ENCODE results near the gene DIS3L2. TPM values are rescaled to one million over a fixed set of nuclear protein-coding genes. Genes with fewer than 3 reads are reported as not detected.

DIS3L2 gene
- total RNA-seq, 4 donors from 2014 or later, result 13.3 to 31.0 (median 23.6) TPM

DNA sequence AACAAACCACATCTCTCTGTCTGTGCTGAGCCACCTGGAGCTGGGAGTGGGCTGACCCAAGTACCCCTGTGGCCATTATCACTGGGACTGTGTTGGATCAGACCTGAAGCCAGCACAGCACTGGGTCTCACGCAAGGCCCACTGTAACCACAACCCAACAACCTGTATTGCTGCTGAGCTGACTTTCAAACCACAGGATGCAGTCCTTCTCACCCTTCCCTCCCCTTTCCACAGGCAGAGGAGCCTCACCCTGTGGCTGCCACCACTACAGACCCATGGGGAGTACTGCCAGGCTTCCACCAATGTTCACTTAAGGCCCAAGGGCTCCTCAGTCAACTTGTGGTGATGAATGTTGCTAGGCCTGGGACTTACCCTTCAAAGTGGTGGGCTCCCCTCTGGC, 135.7 kb downstream of the DIS3L2 start:
- Histone ChIP-seq H3K4me3 (no peak overlapping the region), H3K36me3 (peaks cover 0 to 26% of the 10 kb centered on the region in 2 donors), H3K9me3 (peaks cover 0 to 37% (median 0%) of the 10 kb centered on the region in 3 donors), H3K4me1 (no peaks in the 10 kb centered on the region), H3K27ac (no peak overlapping the region), H3K27me3 (no peaks in the 10 kb centered on the region)
- ATAC-seq, result no peak
- TF ChIP-seq, protein P1, sequence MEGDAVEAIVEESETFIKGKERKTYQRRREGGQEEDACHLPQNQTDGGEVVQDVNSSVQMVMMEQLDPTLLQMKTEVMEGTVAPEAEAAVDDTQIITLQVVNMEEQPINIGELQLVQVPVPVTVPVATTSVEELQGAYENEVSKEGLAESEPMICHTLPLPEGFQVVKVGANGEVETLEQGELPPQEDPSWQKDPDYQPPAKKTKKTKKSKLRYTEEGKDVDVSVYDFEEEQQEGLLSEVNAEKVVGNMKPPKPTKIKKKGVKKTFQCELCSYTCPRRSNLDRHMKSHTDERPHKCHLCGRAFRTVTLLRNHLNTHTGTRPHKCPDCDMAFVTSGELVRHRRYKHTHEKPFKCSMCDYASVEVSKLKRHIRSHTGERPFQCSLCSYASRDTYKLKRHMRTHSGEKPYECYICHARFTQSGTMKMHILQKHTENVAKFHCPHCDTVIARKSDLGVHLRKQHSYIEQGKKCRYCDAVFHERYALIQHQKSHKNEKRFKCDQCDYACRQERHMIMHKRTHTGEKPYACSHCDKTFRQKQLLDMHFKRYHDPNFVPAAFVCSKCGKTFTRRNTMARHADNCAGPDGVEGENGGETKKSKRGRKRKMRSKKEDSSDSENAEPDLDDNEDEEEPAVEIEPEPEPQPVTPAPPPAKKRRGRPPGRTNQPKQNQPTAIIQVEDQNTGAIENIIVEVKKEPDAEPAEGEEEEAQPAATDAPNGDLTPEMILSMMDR (IDR thresholded peaks at IDR 0.05), result no peak
- TF ChIP-seq EP300 (IDR thresholded peaks at IDR 0.05), result no peak
- TF ChIP-seq POLR2A (IDR thresholded peaks at IDR 0.05), result no peak
- no peak for TF ChIP-seq POLR2AphosphoS5 (IDR thresholded peaks at IDR 0.05)
- 80 to 100% methylated on average over 1 of the region's 1 CpG for WGBS, 2 donors (ENCODE audit: low coverage in 1 of 2)

DNA sequence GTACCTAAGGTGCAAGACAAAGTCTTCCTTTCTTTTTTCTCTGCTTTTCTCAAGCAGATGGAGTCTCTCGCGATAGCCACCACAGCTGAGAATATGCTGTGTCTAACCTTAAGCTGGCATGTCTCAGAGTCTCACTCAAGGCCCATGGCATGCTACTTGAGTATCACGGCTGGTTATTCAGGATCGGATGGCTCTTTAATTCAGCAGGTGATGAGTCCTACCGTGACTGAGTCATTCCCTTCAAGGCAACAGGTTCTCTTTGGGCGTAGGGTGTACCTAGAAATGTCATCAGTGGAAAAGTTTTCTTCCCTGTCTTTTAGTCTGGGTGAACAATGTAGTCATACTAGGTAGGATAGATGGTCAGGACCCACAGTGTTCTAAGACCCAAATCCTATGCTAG, 136.2 kb downstream of the DIS3L2 start:
- Histone ChIP-seq H3K36me3 (peaks cover 0 to 26% of the 10 kb centered on the region in 2 donors), H3K4me1 (no peaks in the 10 kb centered on the region), H3K9me3 (peaks cover 0 to 37% (median 0%) of the 10 kb centered on the region in 3 donors), H3K27me3 (no peaks in the 10 kb centered on the region), H3K27ac (no peak overlapping the region), H3K4me3 (no peak overlapping the region)
- ATAC-seq, result no peak
- 83 to 97% methylated on average over 2 to 5 of the region's 6 CpGs for WGBS, 2 donors (ENCODE audit: low coverage in 1 of 2)
- TF ChIP-seq, protein P1 (IDR thresholded peaks at IDR 0.05), result no peak
- TF ChIP-seq POLR2AphosphoS5 (IDR thresholded peaks at IDR 0.05), result no peak

DNA sequence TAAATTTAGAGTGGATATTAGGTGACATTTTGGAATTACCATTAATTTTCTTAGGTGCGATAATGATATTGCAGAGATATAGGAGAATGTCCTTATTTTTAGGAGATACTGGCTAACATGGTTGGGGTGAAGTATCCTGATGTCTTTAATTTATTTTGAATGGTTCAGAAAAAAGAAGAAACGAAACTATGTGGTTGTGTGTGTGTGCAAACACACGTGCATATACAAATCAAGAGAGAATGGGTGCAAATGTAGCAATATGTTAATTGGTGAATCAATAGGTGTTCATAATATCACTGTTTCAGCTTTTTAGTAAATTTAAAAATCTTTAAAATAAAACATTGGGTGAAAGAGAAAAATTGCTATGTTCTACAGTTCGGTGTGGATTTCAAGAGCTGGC, 140.9 kb downstream of the DIS3L2 start:
- Histone ChIP-seq H3K36me3 (peaks cover 0 to 5% of the 10 kb centered on the region in 2 donors), H3K4me1 (no peaks in the 10 kb centered on the region), H3K4me3 (no peak overlapping the region), H3K27me3 (no peaks in the 10 kb centered on the region), H3K9me3 (peaks cover 0 to 4% (median 0%) of the 10 kb centered on the region in 3 donors), H3K27ac (no peak overlapping the region)
- ATAC-seq, result no peak
- 80 to 95% methylated on average over 4 of the region's 4 CpGs for WGBS, 2 donors (ENCODE audit: low coverage in 1 of 2)
- TF ChIP-seq EP300 (IDR thresholded peaks at IDR 0.05), result no peak
- TF ChIP-seq POLR2AphosphoS5 (IDR thresholded peaks at IDR 0.05), result no peak

- H3K9me3 ChIP-seq, result no peaks in the 10 kb centered on the region
- H3K27me3 ChIP-seq, result no peaks in the 10 kb centered on the region
- no peaks in the 10 kb centered on the region for H3K36me3 ChIP-seq
- no peak for ATAC-seq
- no peak overlapping the region for H3K4me3 ChIP-seq
- 95 to 98% methylated on average over 2 of the region's 2 CpGs for WGBS, 2 donors (ENCODE audit: low coverage in 1 of 2)
- H3K4me1 ChIP-seq, result no peaks in the 10 kb centered on the region
- H3K27ac ChIP-seq, result no peak overlapping the region
- TF ChIP-seq POLR2A (IDR thresholded peaks at IDR 0.05) (no peak), POLR2AphosphoS5 (IDR thresholded peaks at IDR 0.05) (no peak), EP300 (IDR thresholded peaks at IDR 0.05) (no peak)
- TF ChIP-seq, protein P1 (IDR thresholded peaks at IDR 0.05), result no peak
Measured at GRCh38 chr2:232103140-232103737, 141.7 kb downstream of the DIS3L2 start.

DNA sequence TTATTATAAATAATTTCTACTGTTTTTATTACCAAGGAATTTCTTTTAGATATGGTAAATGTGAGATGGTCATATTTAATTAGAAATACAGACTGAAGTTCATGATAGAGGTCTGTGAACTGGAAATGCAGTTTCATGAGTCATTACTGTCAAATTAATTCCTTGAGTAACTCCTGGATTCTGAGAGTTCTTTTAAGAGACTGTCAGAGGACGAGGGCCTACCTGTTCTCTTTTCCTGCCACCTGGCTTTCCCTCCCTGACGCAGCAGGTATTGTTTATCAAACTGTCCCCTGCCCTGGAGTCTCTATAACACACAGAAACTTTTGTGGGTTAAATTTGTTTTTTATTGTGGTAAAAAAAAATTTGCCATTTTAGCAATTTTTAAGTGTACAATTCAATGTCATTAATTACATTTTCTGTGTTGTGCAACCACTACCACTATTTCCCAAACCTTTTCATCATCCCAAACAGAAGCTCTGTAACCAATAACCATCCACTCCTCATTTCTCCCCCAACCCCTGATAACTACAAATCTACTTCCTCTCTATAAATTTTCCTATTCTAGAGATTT, 142.6 kb downstream of the DIS3L2 start:
- no peak for ATAC-seq
- TF ChIP-seq POLR2AphosphoS5 (IDR thresholded peaks at IDR 0.05), result no peak
- no peak for TF ChIP-seq EP300 (IDR thresholded peaks at IDR 0.05)
- TF ChIP-seq, protein P1 (IDR thresholded peaks at IDR 0.05), result no peak
- no peak for TF ChIP-seq POLR2A (IDR thresholded peaks at IDR 0.05)
- no peak overlapping the region for H3K27ac ChIP-seq
- H3K4me1 ChIP-seq, result no peaks in the 10 kb centered on the region
- H3K36me3 ChIP-seq, result no peaks in the 10 kb centered on the region
- H3K27me3 ChIP-seq, result no peaks in the 10 kb centered on the region
- no peak overlapping the region for H3K4me3 ChIP-seq
- H3K9me3 ChIP-seq, result no peaks in the 10 kb centered on the region
- 93 to 100% methylated on average over 2 of the region's 2 CpGs for WGBS, 2 donors (ENCODE audit: low coverage in 1 of 2)
